AG20443 (cell line): ENCODE measurements around the gene COQ10A.
"Not testable (repeated sequence)": the region's sequence is repeated elsewhere in the genome, so short reads cannot be mapped to it uniquely, and the experiment has no call there.

Source experiments
- DNase-seq: peaks from one replicate; pipeline ENCODE4 v3.0.0; 2012; ENCODE audit warnings: low spot score, mixed read lengths

Gene COQ10A

GRCh38 chr12:56280849-56281248 lies 14.1 kb downstream of the COQ10A start:
- no peak for DNase-seq

- DNase-seq = no peak
Observed at GRCh38 chr12:56282030-56282429, 15.3 kb downstream of the COQ10A start.

GRCh38 chr12:56282579-56282978 lies 15.8 kb downstream of the COQ10A start:
- DNase-seq = no peak

GRCh38 chr12:56284263-56284662 lies 17.5 kb downstream of the COQ10A start:
- not testable (repeated sequence) for DNase-seq

GRCh38 chr12:56286044-56286830 lies 19.5 kb downstream of the COQ10A start:
- no peak for DNase-seq

- no peak for DNase-seq
Observed at GRCh38 chr12:56288705-56289387, 22.1 kb downstream of the COQ10A start.

GRCh38 chr12:56293795-56294194 lies 27.1 kb downstream of the COQ10A start:
- no peak for DNase-seq

- DNase-seq = no peak
Observed at GRCh38 chr12:56296295-56296694, 29.6 kb downstream of the COQ10A start.

GRCh38 chr12:56297400-56297799 lies 30.7 kb downstream of the COQ10A start:
- no peak for DNase-seq

- no peak for DNase-seq
Observed at GRCh38 chr12:56298828-56299227, 32.1 kb downstream of the COQ10A start.

GRCh38 chr12:56299308-56299852 lies 32.6 kb downstream of the COQ10A start:
- DNase-seq = no peak

GRCh38 chr12:56299853-56300643 lies 33.3 kb downstream of the COQ10A start, which contains the start of gene CS:
Gene CS (minus strand): TSS chr12:56300330. CDS start chr12:56300201, 129 bp downstream.
- DNase-seq = peak; percentile 98

- peak; percentile 49 for DNase-seq
Observed at GRCh38 chr12:56300644-56301464, 34.1 kb downstream of the COQ10A start.

GRCh38 chr12:56304276-56304675 lies 37.5 kb downstream of the COQ10A start:
- no peak for DNase-seq

GRCh38 chr12:56304872-56305590 lies 38.3 kb downstream of the COQ10A start:
- DNase-seq = no peak

- no peak for DNase-seq
Observed at GRCh38 chr12:56307221-56307965, 40.7 kb downstream of the COQ10A start.

- no peak for DNase-seq
Observed at GRCh38 chr12:56308714-56309113, 42.0 kb downstream of the COQ10A start.

GRCh38 chr12:56311003-56311402 lies 44.3 kb downstream of the COQ10A start:
- DNase-seq = no peak

- DNase-seq = no peak
Observed at GRCh38 chr12:56315249-56315621, 48.5 kb downstream of the COQ10A start.
